Astrocyte (in vitro differentiated cells and primary cell): Measurements from ENCODE around the gene TEX53.

Experiments
- CTCF ChIP-seq: IDR thresholded peaks from 2 replicates; pipeline ENCODE4 v1.5.1; 2011; ENCODE audit warnings: low read depth, mild to moderate bottlenecking, inconsistent platforms, low read length, moderate library complexity; ENCODE audit not compliant: insufficient read depth
- EZH2 ChIP-seq: IDR thresholded peaks from 2 replicates; pipeline ENCODE4 v1.6.1; 2012; ENCODE audit warnings: mild to moderate bottlenecking, low read length, inconsistent platforms; ENCODE audit not compliant: insufficient read depth

DNA sequence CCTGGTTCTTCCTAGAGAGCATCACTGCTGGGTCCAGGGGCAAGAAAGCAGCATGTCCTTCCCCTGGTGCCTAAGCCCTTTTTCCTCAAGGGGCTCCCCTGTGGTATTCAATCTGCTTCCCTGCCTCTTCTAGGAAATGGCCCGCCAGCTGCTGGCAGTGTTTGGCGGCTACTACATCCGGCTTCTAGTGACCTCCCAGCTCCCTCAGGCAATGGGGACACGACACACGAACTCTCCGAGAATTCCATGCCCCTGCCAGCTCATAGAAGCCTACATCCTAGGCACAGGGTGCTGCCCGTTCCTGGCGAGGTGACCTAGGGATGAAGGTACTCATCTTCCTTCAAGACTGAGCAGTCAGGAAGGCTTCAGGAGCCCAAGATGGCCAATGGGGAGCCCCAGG is 14.6 kb downstream of the TEX53 start:
- TF ChIP-seq CTCF: no peak
- TF ChIP-seq EZH2: no peak
